Measurements from ENCODE around the gene SPATS2L.

DNA sequence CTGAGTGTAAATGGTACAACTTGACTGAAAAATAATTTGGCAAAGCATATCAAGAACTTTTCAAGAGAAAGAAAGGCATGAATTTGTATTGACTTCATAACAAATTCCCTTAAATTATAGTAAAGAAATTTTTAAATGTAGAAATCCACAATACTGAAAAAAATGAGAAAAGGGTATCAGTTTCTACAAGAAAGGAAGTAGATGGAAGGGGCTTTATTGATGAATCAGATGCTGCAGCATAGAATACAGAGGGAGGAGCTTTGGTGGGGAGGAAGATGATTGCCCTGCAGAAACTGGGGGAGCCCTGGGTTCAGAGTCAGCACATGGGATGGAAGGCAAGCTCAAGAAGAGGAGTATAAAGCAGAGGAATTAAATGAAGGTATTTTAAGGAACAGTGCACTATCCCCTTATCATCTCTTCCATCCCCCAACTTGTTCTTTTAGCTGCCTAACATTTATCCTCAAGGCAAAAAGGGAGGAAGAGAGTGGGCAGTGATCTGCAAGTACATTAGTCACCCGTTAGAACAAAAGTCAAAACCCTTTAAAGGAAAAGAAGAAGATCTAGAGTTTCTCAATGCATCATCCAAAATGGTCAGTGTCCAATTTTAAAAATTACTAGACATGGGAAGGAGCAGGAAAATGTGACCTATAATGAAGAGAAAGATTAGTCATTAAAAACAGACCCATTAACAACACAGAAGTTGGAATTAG is 125.7 kb downstream of the SPATS2L start:
- TF ChIP-seq, protein P1, sequence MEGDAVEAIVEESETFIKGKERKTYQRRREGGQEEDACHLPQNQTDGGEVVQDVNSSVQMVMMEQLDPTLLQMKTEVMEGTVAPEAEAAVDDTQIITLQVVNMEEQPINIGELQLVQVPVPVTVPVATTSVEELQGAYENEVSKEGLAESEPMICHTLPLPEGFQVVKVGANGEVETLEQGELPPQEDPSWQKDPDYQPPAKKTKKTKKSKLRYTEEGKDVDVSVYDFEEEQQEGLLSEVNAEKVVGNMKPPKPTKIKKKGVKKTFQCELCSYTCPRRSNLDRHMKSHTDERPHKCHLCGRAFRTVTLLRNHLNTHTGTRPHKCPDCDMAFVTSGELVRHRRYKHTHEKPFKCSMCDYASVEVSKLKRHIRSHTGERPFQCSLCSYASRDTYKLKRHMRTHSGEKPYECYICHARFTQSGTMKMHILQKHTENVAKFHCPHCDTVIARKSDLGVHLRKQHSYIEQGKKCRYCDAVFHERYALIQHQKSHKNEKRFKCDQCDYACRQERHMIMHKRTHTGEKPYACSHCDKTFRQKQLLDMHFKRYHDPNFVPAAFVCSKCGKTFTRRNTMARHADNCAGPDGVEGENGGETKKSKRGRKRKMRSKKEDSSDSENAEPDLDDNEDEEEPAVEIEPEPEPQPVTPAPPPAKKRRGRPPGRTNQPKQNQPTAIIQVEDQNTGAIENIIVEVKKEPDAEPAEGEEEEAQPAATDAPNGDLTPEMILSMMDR (conservative IDR thresholded peaks at IDR 0.05; ENCODE audit: low read depth, low read length): no peak
- TF ChIP-seq EZH2 (IDR thresholded peaks at IDR 0.05; ENCODE audit: low read length, unreplicated experiment): no peak
- TF ChIP-seq EZH2phosphoT487 (IDR thresholded peaks at IDR 0.05; ENCODE audit: borderline replicate concordance, low read length): no peak
